ENCODE results near the gene PLEKHM1.
A peak's percentile ranks its signal among the peaks of the same experiment; 100 is the strongest.

PLEKHM1 gene

GRCh38 chr17:45396496-45397205 lies 93.9 kb downstream of the PLEKHM1 start:
- no peak for TF ChIP-seq CTCF (IDR thresholded peaks at IDR 0.05; ENCODE audit: low read depth, low read length)
- no peak overlapping the region for H3K4me3 ChIP-seq (ENCODE audit: low read depth, low read length)

DNA sequence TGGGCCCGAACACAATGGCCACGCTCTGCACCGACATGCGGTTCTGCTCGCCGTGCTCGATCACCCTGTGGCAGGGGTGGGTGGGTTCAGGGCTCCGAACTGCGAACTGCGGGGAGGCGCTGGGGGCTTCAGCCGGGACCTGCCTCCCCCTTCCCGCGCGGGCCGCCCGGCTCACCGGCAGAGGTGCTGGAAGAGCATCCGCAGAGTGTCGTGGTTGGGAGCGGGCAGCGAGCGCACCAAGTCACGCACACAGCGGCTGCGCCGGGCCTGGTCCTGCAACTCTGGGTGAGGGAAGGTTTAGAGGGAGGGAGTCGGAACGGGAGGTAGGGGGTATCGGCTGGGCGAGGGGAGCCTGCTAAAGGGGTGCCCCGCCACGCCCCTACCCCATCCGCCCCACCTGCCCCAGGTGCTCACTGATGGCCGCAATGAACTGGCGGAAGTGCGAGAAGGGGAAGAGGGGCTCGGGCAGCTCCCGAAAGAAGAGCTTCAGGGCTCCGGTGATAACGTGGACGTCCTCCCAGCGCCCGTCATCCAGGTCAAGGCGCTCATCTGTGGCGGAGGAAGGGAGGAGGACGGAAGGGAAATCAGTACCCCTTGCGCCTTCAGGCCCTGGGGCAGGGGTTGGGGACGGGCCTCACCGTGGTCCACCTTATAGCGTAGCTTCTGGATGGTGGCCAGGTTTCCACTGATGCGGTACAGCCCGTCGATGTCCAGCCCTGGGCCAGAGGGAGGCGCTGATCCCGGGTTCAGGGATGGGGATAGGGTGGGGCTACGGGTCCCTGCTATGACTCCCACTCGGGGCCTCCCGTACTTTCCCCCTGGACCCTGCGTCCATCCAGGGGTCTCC lies 94.7 kb downstream of the PLEKHM1 start:
- TF ChIP-seq CTCF (IDR thresholded peaks at IDR 0.05; ENCODE audit: low read depth, low read length), result no peak
- peak overlapping the region; percentile 27; the same call in 1 of the 2 replicates for H3K4me3 ChIP-seq (ENCODE audit: low read depth, low read length)

- peak overlapping the region; percentile 27; the same call in 1 of the 2 replicates for H3K4me3 ChIP-seq (ENCODE audit: low read depth, low read length)
- TF ChIP-seq CTCF (IDR thresholded peaks at IDR 0.05; ENCODE audit: low read depth, low read length), result peak; percentile 64
Measured at GRCh38 chr17:45394913-45395568, 95.5 kb downstream of the PLEKHM1 start.

- H3K4me3 ChIP-seq (ENCODE audit: low read depth, low read length), result no peak overlapping the region
- TF ChIP-seq CTCF (IDR thresholded peaks at IDR 0.05; ENCODE audit: low read depth, low read length), result no peak
Measured at GRCh38 chr17:45394564-45394912, 96.0 kb downstream of the PLEKHM1 start.

GRCh38 chr17:45394091-45394490 lies 96.4 kb downstream of the PLEKHM1 start:
- H3K4me3 ChIP-seq (ENCODE audit: low read depth, low read length), result no peak overlapping the region
- TF ChIP-seq CTCF (IDR thresholded peaks at IDR 0.05; ENCODE audit: low read depth, low read length), result no peak

DNA sequence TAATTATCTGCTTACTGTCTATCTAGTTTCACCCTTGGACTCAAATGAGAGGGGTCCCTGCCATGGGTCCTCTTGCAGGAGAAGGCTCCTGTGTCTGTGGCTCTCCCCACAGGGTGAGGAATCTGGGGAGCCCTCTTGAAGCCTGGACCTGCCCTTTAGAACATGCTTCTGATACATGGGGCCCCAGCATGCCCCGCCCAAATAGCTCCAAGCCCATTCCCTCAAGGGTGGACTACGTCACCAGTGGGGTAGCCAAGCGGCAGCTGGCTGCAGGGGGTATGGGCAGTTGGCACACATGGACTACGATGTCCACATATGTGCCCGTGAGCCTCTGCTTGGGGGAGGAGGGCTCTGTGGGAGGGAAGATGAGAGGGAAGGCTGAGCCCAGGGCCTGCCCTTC lies 97.1 kb downstream of the PLEKHM1 start:
- no peak overlapping the region for H3K4me3 ChIP-seq (ENCODE audit: low read depth, low read length)
- no peak for TF ChIP-seq CTCF (IDR thresholded peaks at IDR 0.05; ENCODE audit: low read depth, low read length)

Data from WI38 (cell line).